Measurements from ENCODE around the gene COL8A1.

- no peak for TF ChIP-seq CTCF (conservative IDR thresholded peaks at IDR 0.05)
- TF ChIP-seq ZFX (IDR thresholded peaks at IDR 0.05) = no peak
Observed at GRCh38 chr3:99602183-99602582, 36.2 kb upstream of the COL8A1 start.

Measured in C4-2B (cell line).